Fibroblast of lung (primary cell): ENCODE measurements around the gene CTF1.

Source experiments
- EZH2 ChIP-seq: IDR thresholded peaks from 2 replicates; pipeline ENCODE4 v1.5.1; 2012; ENCODE audit warnings: low read length, control low read depth, mild to moderate bottlenecking; ENCODE audit errors: missing control alignments
- TF ChIP-seq, protein P1 (sequence below), 2 donors: IDR thresholded peaks in 1 of 2; conservative IDR thresholded peaks in 1 of 2; 1 replicate in 1 of 2; 2 replicates in 1 of 2; pipeline ENCODE4 v1.5.1; 2011 to 2012; ENCODE audit warnings: low read length in 2 of 2, control low read depth in 1 of 2, inconsistent platforms in 1 of 2, low read depth in 1 of 2, mild to moderate bottlenecking in 1 of 2

- TF ChIP-seq, protein P1, sequence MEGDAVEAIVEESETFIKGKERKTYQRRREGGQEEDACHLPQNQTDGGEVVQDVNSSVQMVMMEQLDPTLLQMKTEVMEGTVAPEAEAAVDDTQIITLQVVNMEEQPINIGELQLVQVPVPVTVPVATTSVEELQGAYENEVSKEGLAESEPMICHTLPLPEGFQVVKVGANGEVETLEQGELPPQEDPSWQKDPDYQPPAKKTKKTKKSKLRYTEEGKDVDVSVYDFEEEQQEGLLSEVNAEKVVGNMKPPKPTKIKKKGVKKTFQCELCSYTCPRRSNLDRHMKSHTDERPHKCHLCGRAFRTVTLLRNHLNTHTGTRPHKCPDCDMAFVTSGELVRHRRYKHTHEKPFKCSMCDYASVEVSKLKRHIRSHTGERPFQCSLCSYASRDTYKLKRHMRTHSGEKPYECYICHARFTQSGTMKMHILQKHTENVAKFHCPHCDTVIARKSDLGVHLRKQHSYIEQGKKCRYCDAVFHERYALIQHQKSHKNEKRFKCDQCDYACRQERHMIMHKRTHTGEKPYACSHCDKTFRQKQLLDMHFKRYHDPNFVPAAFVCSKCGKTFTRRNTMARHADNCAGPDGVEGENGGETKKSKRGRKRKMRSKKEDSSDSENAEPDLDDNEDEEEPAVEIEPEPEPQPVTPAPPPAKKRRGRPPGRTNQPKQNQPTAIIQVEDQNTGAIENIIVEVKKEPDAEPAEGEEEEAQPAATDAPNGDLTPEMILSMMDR (conservative IDR thresholded peaks at IDR 0.05 in 1 of 2, IDR thresholded peaks at IDR 0.05 in 1 of 2; ENCODE audit: low read depth in 1 of 2, low read length in 2 of 2): no peak
- no peak for TF ChIP-seq EZH2
Measured at GRCh38 chr16:30858111-30858495, 38.3 kb upstream of the CTF1 start.
